ENCODE results near the gene CFAP58. TPM values are rescaled to one million over a fixed set of nuclear protein-coding genes. Genes with fewer than 3 reads are reported as not detected.

Gene CFAP58
- total RNA-seq, 2 experiments from 2014 or later, result 0.34 to 0.41 TPM

- Mint-ChIP-seq H3K9me3 (no peaks in the 10 kb centered on the region), H3K27me3 (no peaks in the 10 kb centered on the region), H3K4me3 (peak overlapping the region; percentile 64), H3K36me3 (peaks cover 26% of the 10 kb centered on the region), H3K4me1 (peaks cover 94% of the 10 kb centered on the region), H3K27ac (peak overlapping the region; percentile 93)
- no peak for DNase-seq
Observed at GRCh38 chr10:104327745-104328645, 25.6 kb upstream of the CFAP58 start.

GRCh38 chr10:104328646-104328895 lies 25.1 kb upstream of the CFAP58 start:
- Mint-ChIP-seq H3K4me3 (peak overlapping the region; percentile 64), H3K9me3 (no peaks in the 10 kb centered on the region), H3K4me1 (peaks cover 96% of the 10 kb centered on the region), H3K27ac (peak overlapping the region; percentile 93), H3K36me3 (peaks cover 28% of the 10 kb centered on the region), H3K27me3 (no peaks in the 10 kb centered on the region)
- no peak for DNase-seq

- peak; percentile 84 for DNase-seq
- Mint-ChIP-seq H3K4me1 (peaks cover 96% of the 10 kb centered on the region), H3K27ac (peak overlapping the region; percentile 93), H3K4me3 (peak overlapping the region; percentile 64), H3K36me3 (peaks cover 23% of the 10 kb centered on the region), H3K27me3 (no peaks in the 10 kb centered on the region), H3K9me3 (no peaks in the 10 kb centered on the region)
Observed at GRCh38 chr10:104328896-104329710, 24.5 kb upstream of the CFAP58 start.

DNA sequence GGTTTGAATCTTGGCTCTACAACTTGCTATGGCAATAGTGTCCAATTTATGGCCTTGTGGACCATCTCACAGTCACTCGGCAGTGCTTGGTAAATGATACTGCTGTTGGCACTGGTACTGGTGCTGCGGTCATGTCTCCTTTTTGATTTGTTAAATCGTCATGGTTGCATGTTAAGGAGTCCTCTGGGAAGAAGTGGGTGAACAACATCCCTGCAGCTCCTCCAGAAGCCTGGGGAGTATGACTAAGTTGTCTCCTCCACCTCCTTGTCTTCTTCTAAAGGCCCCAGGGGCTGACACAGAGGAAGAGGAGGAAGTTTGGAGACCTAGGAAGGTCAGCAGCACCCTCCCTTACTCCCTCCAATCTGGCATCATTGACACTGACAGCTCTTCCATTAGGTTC lies 23.9 kb upstream of the CFAP58 start:
- Mint-ChIP-seq H3K36me3 (peaks cover 17% of the 10 kb centered on the region), H3K4me3 (no peak overlapping the region), H3K27ac (peak overlapping the region; percentile 93), H3K4me1 (peaks cover 96% of the 10 kb centered on the region), H3K9me3 (no peaks in the 10 kb centered on the region), H3K27me3 (no peaks in the 10 kb centered on the region)
- DNase-seq, result no peak

DNA sequence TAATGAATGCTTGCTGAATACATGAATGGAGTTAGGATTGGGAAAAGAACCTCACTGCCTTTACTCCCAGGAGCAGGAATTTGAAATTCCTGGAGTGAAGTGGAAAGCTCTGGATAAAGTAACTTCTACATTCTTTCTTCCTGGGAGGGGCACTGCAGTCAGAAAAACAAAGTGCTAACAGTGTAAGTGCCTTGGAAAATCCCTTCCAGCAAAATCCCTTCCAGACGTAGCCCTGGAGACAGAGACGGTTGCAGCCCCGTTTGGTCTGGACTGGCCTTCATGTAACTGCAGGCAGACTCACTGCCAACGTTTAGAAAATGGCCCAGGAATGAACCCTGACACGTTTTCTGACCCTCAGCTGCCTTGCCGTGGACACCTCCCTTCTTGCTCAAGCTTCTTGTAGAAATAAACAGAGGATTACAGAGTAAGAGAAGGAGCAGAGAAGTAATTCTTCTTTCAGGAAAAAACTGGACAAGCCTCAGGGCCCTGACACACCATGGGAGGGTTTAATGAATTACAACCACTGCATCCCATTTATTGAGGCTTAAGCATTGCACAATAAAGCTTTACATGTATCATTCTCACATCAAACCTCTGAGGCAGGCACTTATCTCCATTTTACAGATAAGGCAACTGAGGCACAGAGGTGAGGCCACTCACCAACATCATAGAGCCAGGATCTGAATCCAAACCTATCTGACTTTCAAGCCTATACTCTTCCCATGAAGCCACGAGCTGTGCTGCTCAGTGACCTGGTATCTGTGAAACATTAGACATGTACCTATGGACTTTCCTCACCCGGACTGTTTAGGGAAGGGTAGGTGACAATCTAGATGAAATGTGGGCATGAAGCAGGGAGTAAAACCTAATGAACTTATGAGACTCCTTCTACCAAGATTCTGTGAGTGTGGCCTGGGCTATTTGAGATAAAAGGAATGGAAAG lies 23.2 kb upstream of the CFAP58 start:
- H3K27ac Mint-ChIP-seq, result peak overlapping the region; percentile 93

GRCh38 chr10:104331208-104331838 lies 22.3 kb upstream of the CFAP58 start:
- Mint-ChIP-seq H3K27me3 (no peaks in the 10 kb centered on the region), H3K4me3 (no peak overlapping the region), H3K36me3 (peaks cover 15% of the 10 kb centered on the region), H3K9me3 (no peaks in the 10 kb centered on the region), H3K4me1 (peaks cover 97% of the 10 kb centered on the region), H3K27ac (no peak overlapping the region)
- no peak for DNase-seq

More for the DNA sequence above, 23.2 kb upstream of the CFAP58 start:
- H3K4me1 Mint-ChIP-seq, result peaks cover 96% of the 10 kb centered on the region
- H3K9me3 Mint-ChIP-seq, result no peaks in the 10 kb centered on the region
- no peak overlapping the region for H3K4me3 Mint-ChIP-seq
- no peak for DNase-seq
- H3K36me3 Mint-ChIP-seq, result peaks cover 16% of the 10 kb centered on the region
- no peaks in the 10 kb centered on the region for H3K27me3 Mint-ChIP-seq

DNA sequence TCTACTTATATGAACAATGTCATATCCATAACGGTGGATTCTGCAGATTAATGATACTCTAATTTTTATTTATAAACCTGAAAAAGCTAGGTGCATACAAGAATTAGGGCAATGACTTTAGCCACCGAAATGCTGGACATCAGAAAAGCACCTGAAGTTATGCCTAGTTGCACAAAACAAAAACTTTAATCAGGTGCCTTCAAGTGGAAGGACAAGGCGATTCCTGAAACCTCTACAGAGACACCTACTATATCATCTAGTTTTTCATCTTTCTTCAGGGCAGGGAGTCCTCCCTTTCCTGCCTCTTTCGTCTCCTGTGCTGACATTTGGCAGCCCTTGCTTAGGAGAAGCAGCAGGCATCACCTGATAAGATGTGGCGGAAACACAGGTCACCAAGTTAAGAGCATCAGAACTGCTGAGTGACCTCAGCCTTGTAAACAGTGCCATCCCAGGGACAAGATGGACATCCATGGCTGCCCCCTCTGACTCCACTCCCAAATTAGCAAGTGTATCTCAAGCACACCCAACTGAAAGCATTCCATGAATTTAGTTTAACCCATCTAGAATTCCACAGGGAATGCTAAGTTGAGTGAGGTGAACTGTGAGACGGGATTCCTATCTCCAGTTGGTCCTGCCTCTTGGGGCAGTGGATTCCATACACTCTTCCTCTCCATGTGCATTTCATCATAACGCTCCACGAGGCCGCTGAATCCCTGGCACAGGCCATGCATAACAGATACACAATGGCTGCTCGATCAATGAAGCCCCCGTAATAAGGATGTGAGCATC lies 21.2 kb upstream of the CFAP58 start:
- peak overlapping the region; percentile 70 for H3K27ac Mint-ChIP-seq
- DNase-seq, result no peak
- peak overlapping the region; percentile 45 for H3K4me3 Mint-ChIP-seq
- H3K9me3 Mint-ChIP-seq, result no peaks in the 10 kb centered on the region
- H3K36me3 Mint-ChIP-seq, result peaks cover 19% of the 10 kb centered on the region
- no peaks in the 10 kb centered on the region for H3K27me3 Mint-ChIP-seq
- peaks cover 86% of the 10 kb centered on the region for H3K4me1 Mint-ChIP-seq

- Mint-ChIP-seq H3K27me3 (no peaks in the 10 kb centered on the region), H3K9me3 (no peaks in the 10 kb centered on the region), H3K4me1 (peaks cover 78% of the 10 kb centered on the region), H3K4me3 (peak overlapping the region; percentile 45), H3K36me3 (peaks cover 19% of the 10 kb centered on the region), H3K27ac (peak overlapping the region; percentile 70)
- peak; percentile 63 for DNase-seq
Observed at GRCh38 chr10:104333032-104333727, 20.5 kb upstream of the CFAP58 start.

DNA sequence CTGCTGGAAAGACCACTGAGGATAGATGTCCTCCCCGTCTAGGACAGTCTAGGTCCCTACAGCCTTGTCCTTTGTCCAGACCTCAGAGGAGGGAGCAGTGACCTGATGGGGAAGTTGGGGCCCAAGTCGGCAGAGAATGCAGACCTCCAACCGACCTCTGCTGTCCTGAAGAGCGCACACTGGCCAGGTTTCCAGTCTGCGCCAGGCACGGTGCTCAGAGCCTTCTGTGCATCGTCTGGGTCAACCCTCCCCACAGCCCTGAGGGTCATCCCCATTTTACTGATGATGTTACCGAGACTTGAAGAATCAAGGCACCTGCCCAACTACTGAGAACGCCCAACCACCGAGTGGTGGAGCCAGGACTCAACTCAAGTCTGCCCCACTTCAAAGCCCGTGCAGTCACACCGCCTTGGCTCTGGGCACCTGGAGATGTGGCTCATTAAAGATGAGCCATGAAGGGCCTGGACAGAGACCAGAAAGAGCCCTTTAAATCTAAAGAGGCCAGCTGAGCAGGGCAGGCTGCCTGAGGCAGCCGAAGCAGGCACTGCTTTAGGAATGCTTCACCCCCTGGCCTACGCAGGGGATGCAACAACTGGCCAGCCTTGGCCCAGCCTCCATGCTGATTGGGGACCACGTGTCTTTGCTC lies 19.8 kb upstream of the CFAP58 start:
- Mint-ChIP-seq H3K4me1 (peaks cover 72% of the 10 kb centered on the region), H3K36me3 (peaks cover 19% of the 10 kb centered on the region), H3K27me3 (no peaks in the 10 kb centered on the region), H3K9me3 (no peaks in the 10 kb centered on the region), H3K27ac (peak overlapping the region; percentile 70), H3K4me3 (peak overlapping the region; percentile 45)
- DNase-seq, result no peak

GRCh38 chr10:104334561-104334960 lies 19.1 kb upstream of the CFAP58 start:
- H3K27ac Mint-ChIP-seq, result no peak overlapping the region
- no peaks in the 10 kb centered on the region for H3K27me3 Mint-ChIP-seq
- no peak for DNase-seq
- H3K36me3 Mint-ChIP-seq, result peaks cover 19% of the 10 kb centered on the region
- no peak overlapping the region for H3K4me3 Mint-ChIP-seq
- H3K9me3 Mint-ChIP-seq, result no peaks in the 10 kb centered on the region
- peaks cover 72% of the 10 kb centered on the region for H3K4me1 Mint-ChIP-seq

DNA sequence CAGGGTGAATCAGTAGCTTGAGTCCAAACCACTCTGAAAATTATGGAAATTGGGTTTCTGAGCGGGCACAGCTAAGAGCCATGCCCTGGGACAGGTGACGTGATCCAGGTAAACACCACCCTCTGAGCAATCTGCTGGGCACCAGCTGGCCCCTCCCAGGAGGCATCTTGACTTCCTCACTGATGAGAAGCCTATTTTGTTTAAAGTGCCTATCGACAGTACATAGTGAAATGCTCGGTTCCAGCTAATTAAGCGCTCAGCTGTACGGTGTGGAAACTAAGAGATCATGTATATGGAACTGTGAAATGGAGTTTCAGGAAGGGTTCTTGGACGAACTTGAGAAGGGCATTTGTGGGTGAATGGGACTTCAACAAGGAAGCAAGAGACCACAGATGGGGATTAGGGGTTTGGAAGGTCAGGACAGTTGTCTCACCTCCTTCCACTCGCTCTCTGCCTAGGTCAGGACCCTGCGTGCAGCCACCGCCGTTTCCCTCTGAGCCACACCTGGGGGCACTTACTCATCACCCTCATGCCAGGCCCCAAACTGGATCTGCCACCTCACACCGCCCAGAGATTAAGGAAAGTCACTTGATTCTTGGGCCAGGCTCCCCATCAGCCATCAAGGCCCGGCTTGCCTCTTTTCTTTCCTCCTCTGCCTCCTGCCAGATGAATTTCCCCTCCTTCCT lies 18.5 kb upstream of the CFAP58 start:
- Mint-ChIP-seq H3K4me3 (peak overlapping the region; percentile 65), H3K4me1 (peaks cover 72% of the 10 kb centered on the region), H3K27ac (peak overlapping the region; percentile 66), H3K27me3 (no peaks in the 10 kb centered on the region), H3K36me3 (peaks cover 19% of the 10 kb centered on the region), H3K9me3 (no peaks in the 10 kb centered on the region)
- DNase-seq, result no peak

- Mint-ChIP-seq H3K4me1 (peaks cover 58% of the 10 kb centered on the region), H3K4me3 (peak overlapping the region; percentile 96), H3K27me3 (no peaks in the 10 kb centered on the region), H3K27ac (peak overlapping the region; percentile 99), H3K9me3 (no peaks in the 10 kb centered on the region), H3K36me3 (peaks cover 19% of the 10 kb centered on the region)
- no peak for DNase-seq
Observed at GRCh38 chr10:104336821-104337467, 16.7 kb upstream of the CFAP58 start.

Data from activated naive CD8-positive, alpha-beta T cell treated with anti-CD3 and anti-CD28 coated beads for 36 hours (primary cell).